GM08714 (cell line): ENCODE measurements around the gene HMG20B.

ENCODE experiments used
- H3K4me3 ChIP-seq: fragments of 200-500 bp; sonication (Bioruptor generic); 2 replicates; pipeline ENCODE4 v1.5.1; 2014; ENCODE audit warnings: mild to moderate bottlenecking, low read length, inconsistent platforms
- ZNF274 ChIP-seq: IDR thresholded peaks from 2 replicates; pipeline ENCODE4 v1.6.1; 2012; ENCODE audit warnings: mild to moderate bottlenecking, low read depth, low read length

The HMG20B gene

GRCh38 chr19:3608079-3608641 is 35.4 kb downstream of the HMG20B start:
- TF ChIP-seq ZNF274 = no peak
- H3K4me3 ChIP-seq = no peak overlapping the region

- H3K4me3 ChIP-seq = no peak overlapping the region
- TF ChIP-seq ZNF274 = no peak
These were observed 36.1 kb downstream of the HMG20B start for GRCh38 chr19:3608750-3609322.

- no peak for TF ChIP-seq ZNF274
- H3K4me3 ChIP-seq = no peak overlapping the region
These were observed 37.3 kb downstream of the HMG20B start for GRCh38 chr19:3609779-3610719.

- H3K4me3 ChIP-seq = no peak overlapping the region
- TF ChIP-seq ZNF274 = no peak
These were observed 38.3 kb downstream of the HMG20B start for GRCh38 chr19:3610745-3611717.

- TF ChIP-seq ZNF274 = no peak
- H3K4me3 ChIP-seq = no peak overlapping the region
These were observed 39.1 kb downstream of the HMG20B start for GRCh38 chr19:3611841-3612240.

GRCh38 chr19:3612330-3612729 is 39.6 kb downstream of the HMG20B start:
- TF ChIP-seq ZNF274 = no peak

GRCh38 chr19:3612901-3613741 is 40.4 kb downstream of the HMG20B start:
- no peak overlapping the region for H3K4me3 ChIP-seq
- TF ChIP-seq ZNF274 = no peak

More at GRCh38 chr19:3612330-3612729, 39.6 kb downstream of the HMG20B start:
- H3K4me3 ChIP-seq = no peak overlapping the region

- no peak for TF ChIP-seq ZNF274
These were observed 41.3 kb downstream of the HMG20B start for GRCh38 chr19:3613818-3614661.

GRCh38 chr19:3614858-3615505 is 42.2 kb downstream of the HMG20B start:
- no peak overlapping the region for H3K4me3 ChIP-seq
- no peak for TF ChIP-seq ZNF274

More at GRCh38 chr19:3613818-3614661, 41.3 kb downstream of the HMG20B start:
- H3K4me3 ChIP-seq = no peak overlapping the region

GRCh38 chr19:3615524-3616135 is 42.9 kb downstream of the HMG20B start:
- TF ChIP-seq ZNF274 = no peak
- H3K4me3 ChIP-seq = no peak overlapping the region

- no peak for TF ChIP-seq ZNF274
- no peak overlapping the region for H3K4me3 ChIP-seq
These were observed 44.7 kb downstream of the HMG20B start for GRCh38 chr19:3617463-3617862.
